Measurements from ENCODE around the gene RECQL5.

RECQL5 gene

GRCh38 chr17:75633486-75634375 lies 33.2 kb downstream of the RECQL5 start:
- DNase-seq (ENCODE audit: low spot score), result peak; percentile 90

- peak; percentile 90 for DNase-seq (ENCODE audit: low spot score)
Observed at GRCh38 chr17:75632863-75633485, 34.0 kb downstream of the RECQL5 start, which contains the start of gene SMIM5. Gene SMIM5 (plus strand): TSS chr17:75633434. CDS start chr17:75640202, 6,768 bp downstream.

GRCh38 chr17:75632428-75632827 lies 34.5 kb downstream of the RECQL5 start:
- no peak for DNase-seq (ENCODE audit: low spot score)

- DNase-seq (ENCODE audit: low spot score), result no peak
Observed at GRCh38 chr17:75631353-75631752, 35.6 kb downstream of the RECQL5 start.

GRCh38 chr17:75630071-75630917 lies 36.7 kb downstream of the RECQL5 start:
- DNase-seq (ENCODE audit: low spot score), result no peak

- DNase-seq (ENCODE audit: low spot score), result no peak
Observed at GRCh38 chr17:75629157-75629556, 37.8 kb downstream of the RECQL5 start.

- DNase-seq (ENCODE audit: low spot score), result no peak
Observed at GRCh38 chr17:75628425-75628824, 38.5 kb downstream of the RECQL5 start.

GRCh38 chr17:75627094-75627493 lies 39.9 kb downstream of the RECQL5 start:
- no peak for DNase-seq (ENCODE audit: low spot score)

GRCh38 chr17:75626496-75627038 lies 40.4 kb downstream of the RECQL5 start:
- no peak for DNase-seq (ENCODE audit: low spot score)

- no peak for DNase-seq (ENCODE audit: low spot score)
Observed at GRCh38 chr17:75625813-75626486, 41.0 kb downstream of the RECQL5 start.

- no peak for DNase-seq (ENCODE audit: low spot score)
Observed at GRCh38 chr17:75624714-75625345, 42.1 kb downstream of the RECQL5 start.

GRCh38 chr17:75624021-75624420 lies 42.9 kb downstream of the RECQL5 start:
- DNase-seq (ENCODE audit: low spot score), result no peak

- DNase-seq (ENCODE audit: low spot score), result no peak
Observed at GRCh38 chr17:75623386-75623785, 43.6 kb downstream of the RECQL5 start.

- no peak for DNase-seq (ENCODE audit: low spot score)
Observed at GRCh38 chr17:75622771-75623273, 44.1 kb downstream of the RECQL5 start.

GRCh38 chr17:75622076-75622475 lies 44.9 kb downstream of the RECQL5 start:
- no peak for DNase-seq (ENCODE audit: low spot score)

GRCh38 chr17:75621489-75621888 lies 45.5 kb downstream of the RECQL5 start:
- DNase-seq (ENCODE audit: low spot score), result no peak

GRCh38 chr17:75619506-75620431 lies 47.2 kb downstream of the RECQL5 start:
- no peak for DNase-seq (ENCODE audit: low spot score)

- no peak for DNase-seq (ENCODE audit: low spot score)
Observed at GRCh38 chr17:75617675-75618074, 49.3 kb downstream of the RECQL5 start.

- DNase-seq (ENCODE audit: low spot score), result no peak
Observed at GRCh38 chr17:75617218-75617617, 49.7 kb downstream of the RECQL5 start.
